Gastroesophageal sphincter (tissue), 4 donors: ENCODE results near the gene NEO1. TPM values are rescaled to one million over a fixed set of nuclear protein-coding genes. Genes with fewer than 3 reads are reported as not detected.
A peak's percentile ranks its signal among the peaks of the same experiment; 100 is the strongest.

Experiments used
- ATAC-seq: fragments of 150-250 bp; one replicate; pipeline ENCODE4 v1.9.1; 2016; ENCODE audit warnings: mild to moderate bottlenecking, moderate library complexity
- H3K27ac ChIP-seq, 4 donors: fragments of 200-600 bp; sonication (generic) in 3 of 4; 1 replicate in 3 of 4; 2 replicates in 1 of 4; pipeline ENCODE4 v1.5.1; 2016 to 2019
- H3K27me3 ChIP-seq: fragments of 200-600 bp; sonication (generic); one replicate; pipeline ENCODE4 v1.5.1; 2019
- H3K36me3 ChIP-seq, 2 donors: fragments of 200-600 bp; sonication (generic); one replicate each; pipeline ENCODE4 v1.5.1; 2019; ENCODE audit warnings: control low read depth in 1 of 2
- H3K4me1 ChIP-seq, 3 donors: fragments of 200-600 bp; sonication (generic); 1 replicate in 2 of 3; 2 replicates in 1 of 3; pipeline ENCODE4 v1.5.1; 2016 to 2019; ENCODE audit warnings: control low read depth in 2 of 3
- H3K4me3 ChIP-seq, 2 donors: fragments of 200-600 bp; sonication (generic); one replicate each; pipeline ENCODE4 v1.5.1; 2019; ENCODE audit warnings: mild to moderate bottlenecking in 1 of 2, moderate library complexity in 1 of 2
- H3K9me3 ChIP-seq, 3 donors: fragments of 200-600 bp; sonication (generic); one replicate each; pipeline ENCODE4 v1.5.1; 2017 to 2019; ENCODE audit warnings: control low read depth in 2 of 3
- EP300 ChIP-seq: sonication (generic); formaldehyde crosslinking; IDR thresholded peaks from one replicate; pipeline ENCODE4 v1.6.1; 2017; ENCODE audit warnings: antibody characterized with exemption, mild to moderate bottlenecking
- POLR2A ChIP-seq, 2 donors: fragments of 450-650 bp; IDR thresholded peaks; one replicate each; pipeline ENCODE4 v1.6.1; 2017; ENCODE audit warnings: antibody characterized with exemption in 2 of 2, mild to moderate bottlenecking in 2 of 2, moderate library complexity in 1 of 2
- POLR2AphosphoS5 ChIP-seq: sonication (generic); formaldehyde crosslinking; IDR thresholded peaks from one replicate; pipeline ENCODE4 v1.6.1; 2017; ENCODE audit warnings: antibody characterized with exemption
- WGBS, 2 donors: methylation state at CpG; one replicate each; pipeline ENCODE4 v1.1.5; 2018; ENCODE audit warnings: low coverage in 1 of 2; 5-methylcytosine and 5-hydroxymethylcytosine counted together
- total RNA-seq, 4 donors: library from RNA; depleted of rRNA; stranded (reverse); fragments of >200 nt; gene quantifications; one replicate each; pipeline ENCODE4 v1.1.0, GENCODE V29; 2016
- TF ChIP-seq, protein P1 (sequence below), 4 experiments: fragments of 200-600 bp in 2 of 4; fragments of 450-650 bp in 2 of 4; sonication (generic) in 1 of 4; IDR thresholded peaks; one replicate each; pipeline ENCODE4 v1.5.1; 2017 to 2019; ENCODE audit warnings: antibody characterized with exemption in 4 of 4, mild to moderate bottlenecking in 2 of 4, moderate library complexity in 2 of 4

The NEO1 gene
- total RNA-seq, 4 donors from 2014 or later = 28.3 to 61.7 (median 36.1) TPM

GRCh38 chr15:73239564-73240215, 187.4 kb downstream of the NEO1 start:
- no peak for ATAC-seq

GRCh38 chr15:73240866-73241499, 188.7 kb downstream of the NEO1 start:
- no peaks in the 10 kb centered on the region for H3K9me3 ChIP-seq
- H3K27me3 ChIP-seq = no peaks in the 10 kb centered on the region
- WGBS, 2 donors = 28 to 37% methylated on average over 4 of the region's 4 CpGs
- no peak for ATAC-seq
- peaks cover 0 to 16% of the 10 kb centered on the region in 2 donors for H3K36me3 ChIP-seq
- H3K4me1 ChIP-seq = peaks cover 0 to 15% (median 4%) of the 10 kb centered on the region in 3 donors
- no peak overlapping the region for H3K27ac ChIP-seq
- no peak for TF ChIP-seq POLR2A (IDR thresholded peaks at IDR 0.05)
- TF ChIP-seq, protein P1, sequence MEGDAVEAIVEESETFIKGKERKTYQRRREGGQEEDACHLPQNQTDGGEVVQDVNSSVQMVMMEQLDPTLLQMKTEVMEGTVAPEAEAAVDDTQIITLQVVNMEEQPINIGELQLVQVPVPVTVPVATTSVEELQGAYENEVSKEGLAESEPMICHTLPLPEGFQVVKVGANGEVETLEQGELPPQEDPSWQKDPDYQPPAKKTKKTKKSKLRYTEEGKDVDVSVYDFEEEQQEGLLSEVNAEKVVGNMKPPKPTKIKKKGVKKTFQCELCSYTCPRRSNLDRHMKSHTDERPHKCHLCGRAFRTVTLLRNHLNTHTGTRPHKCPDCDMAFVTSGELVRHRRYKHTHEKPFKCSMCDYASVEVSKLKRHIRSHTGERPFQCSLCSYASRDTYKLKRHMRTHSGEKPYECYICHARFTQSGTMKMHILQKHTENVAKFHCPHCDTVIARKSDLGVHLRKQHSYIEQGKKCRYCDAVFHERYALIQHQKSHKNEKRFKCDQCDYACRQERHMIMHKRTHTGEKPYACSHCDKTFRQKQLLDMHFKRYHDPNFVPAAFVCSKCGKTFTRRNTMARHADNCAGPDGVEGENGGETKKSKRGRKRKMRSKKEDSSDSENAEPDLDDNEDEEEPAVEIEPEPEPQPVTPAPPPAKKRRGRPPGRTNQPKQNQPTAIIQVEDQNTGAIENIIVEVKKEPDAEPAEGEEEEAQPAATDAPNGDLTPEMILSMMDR (IDR thresholded peaks at IDR 0.05) = peak; percentile 85 to 94 (median 86)
- no peak overlapping the region for H3K4me3 ChIP-seq

More at GRCh38 chr15:73239564-73240215, 187.4 kb downstream of the NEO1 start:
- H3K27me3 ChIP-seq = no peaks in the 10 kb centered on the region
- 68 to 82% methylated on average over 6 to 9 of the region's 10 CpGs for WGBS, 2 donors
- no peak overlapping the region for H3K27ac ChIP-seq
- peaks cover 0 to 16% of the 10 kb centered on the region in 2 donors for H3K36me3 ChIP-seq
- no peak for TF ChIP-seq POLR2A (IDR thresholded peaks at IDR 0.05)
- TF ChIP-seq POLR2AphosphoS5 = no peak
- TF ChIP-seq EP300 = no peak
- TF ChIP-seq, protein P1 (IDR thresholded peaks at IDR 0.05) = no peak
- H3K4me1 ChIP-seq = peaks cover 0 to 15% (median 4%) of the 10 kb centered on the region in 3 donors
- H3K4me3 ChIP-seq = no peak overlapping the region
- H3K9me3 ChIP-seq = no peaks in the 10 kb centered on the region

DNA sequence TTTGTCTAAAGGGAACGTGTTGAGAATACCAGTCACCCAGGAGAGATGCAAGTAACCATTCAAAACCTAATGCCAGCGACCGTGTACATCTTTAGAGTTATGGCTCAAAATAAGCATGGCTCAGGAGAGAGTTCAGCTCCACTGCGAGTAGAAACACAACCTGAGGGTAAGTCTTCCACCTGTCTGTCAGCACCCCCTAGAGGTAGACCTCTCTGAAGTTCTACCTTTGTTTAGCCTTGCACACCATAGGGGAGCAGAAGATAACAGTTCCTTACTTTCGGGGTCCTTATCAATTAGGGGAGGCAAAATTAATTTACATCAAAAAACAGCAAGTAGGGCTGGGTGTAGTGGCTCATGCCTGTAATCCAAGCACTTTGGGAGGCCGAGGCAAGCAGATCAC, 192.1 kb downstream of the NEO1 start:
- Histone ChIP-seq H3K4me3 (no peak overlapping the region), H3K36me3 (peaks cover 0 to 6% of the 10 kb centered on the region in 2 donors), H3K27me3 (no peaks in the 10 kb centered on the region), H3K9me3 (no peaks in the 10 kb centered on the region), H3K27ac (no peak overlapping the region), H3K4me1 (peaks cover 0 to 19% (median 7%) of the 10 kb centered on the region in 3 donors)
- WGBS, 2 donors = 73 to 79% methylated on average over 3 to 6 of the region's 6 CpGs
- ATAC-seq = no peak
- TF ChIP-seq, protein P1 (IDR thresholded peaks at IDR 0.05) = no peak
- no peak for TF ChIP-seq EP300
- no peak for TF ChIP-seq POLR2A (IDR thresholded peaks at IDR 0.05)
- no peak for TF ChIP-seq POLR2AphosphoS5

- no peaks in the 10 kb centered on the region for H3K9me3 ChIP-seq
- no peak for ATAC-seq
- peaks cover 0 to 10% of the 10 kb centered on the region in 2 donors for H3K36me3 ChIP-seq
- peaks cover 0 to 19% (median 7%) of the 10 kb centered on the region in 3 donors for H3K4me1 ChIP-seq
- no peaks in the 10 kb centered on the region for H3K27me3 ChIP-seq
- no peak for TF ChIP-seq EP300
- H3K4me3 ChIP-seq = no peak overlapping the region
- H3K27ac ChIP-seq = peak overlapping the region in 1 of 4 donors; percentile 68
These were observed 194.2 kb downstream of the NEO1 start for GRCh38 chr15:73246439-73246838.

DNA sequence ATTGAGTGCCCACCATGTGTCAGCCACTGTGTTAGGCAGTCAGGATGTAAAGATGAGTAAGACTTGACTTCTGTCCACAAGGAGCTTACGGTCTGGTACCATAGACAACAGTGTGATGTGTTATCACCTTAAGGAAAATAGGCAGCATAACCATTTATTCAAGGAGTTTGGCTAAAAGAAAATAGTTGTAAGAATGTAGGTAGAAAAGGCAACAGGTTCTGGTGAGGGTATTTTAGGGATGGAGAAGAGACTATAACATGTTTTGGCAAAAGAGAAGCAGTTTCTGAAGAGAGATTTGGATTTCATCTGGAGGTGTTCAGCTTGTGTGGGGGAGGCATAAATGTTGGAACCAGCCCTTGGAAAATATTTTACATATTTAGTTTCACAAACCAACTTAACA, 194.6 kb downstream of the NEO1 start:
- peak overlapping the region; percentile 2 to 68 (median 22) for H3K27ac ChIP-seq

More for the DNA sequence above, 194.6 kb downstream of the NEO1 start:
- H3K27me3 ChIP-seq = no peaks in the 10 kb centered on the region
- WGBS, 2 donors = 57 to 77% methylated on average over 1 of the region's 1 CpG
- no peak for TF ChIP-seq POLR2AphosphoS5
- TF ChIP-seq, protein P1 (IDR thresholded peaks at IDR 0.05) = no peak
- TF ChIP-seq POLR2A (IDR thresholded peaks at IDR 0.05) = no peak
- TF ChIP-seq EP300 = no peak
- H3K9me3 ChIP-seq = no peaks in the 10 kb centered on the region
- ATAC-seq = no peak
- H3K36me3 ChIP-seq = peaks cover 0 to 10% of the 10 kb centered on the region in 2 donors
- no peak overlapping the region for H3K4me3 ChIP-seq
- H3K4me1 ChIP-seq = peaks cover 0 to 19% (median 7%) of the 10 kb centered on the region in 3 donors
